HG03439 (cell line): ENCODE data around the gene DCLK1.

ENCODE experiments used
- ATAC-seq: cut with Tn5 transposase; IDR thresholded peaks from one replicate; pipeline ENCODE4 v1.9.1; 2021; ENCODE audit warnings: mild to moderate bottlenecking, moderate library complexity; ENCODE audit not compliant: unreplicated experiment

The DCLK1 gene

DNA sequence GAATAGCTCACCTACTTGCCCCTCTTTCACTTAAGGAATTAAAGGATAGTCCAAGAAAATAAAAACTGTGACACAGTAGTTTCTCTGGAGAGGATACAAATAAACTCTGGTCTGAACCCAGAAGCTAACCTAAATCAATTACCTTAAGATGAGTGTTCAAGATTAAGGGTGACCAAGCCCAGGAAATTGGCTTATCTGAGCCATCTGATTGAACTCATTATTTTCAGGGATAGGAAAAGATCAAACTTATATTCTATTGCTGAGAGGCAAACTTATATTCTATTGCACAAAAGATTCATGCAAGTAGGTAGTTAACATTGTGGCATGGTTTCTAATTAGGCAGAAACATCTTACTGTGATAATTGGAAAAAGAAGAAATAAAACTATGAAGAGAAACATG is 175.1 kb downstream of the DCLK1 start:
- ATAC-seq, result no peak

DNA sequence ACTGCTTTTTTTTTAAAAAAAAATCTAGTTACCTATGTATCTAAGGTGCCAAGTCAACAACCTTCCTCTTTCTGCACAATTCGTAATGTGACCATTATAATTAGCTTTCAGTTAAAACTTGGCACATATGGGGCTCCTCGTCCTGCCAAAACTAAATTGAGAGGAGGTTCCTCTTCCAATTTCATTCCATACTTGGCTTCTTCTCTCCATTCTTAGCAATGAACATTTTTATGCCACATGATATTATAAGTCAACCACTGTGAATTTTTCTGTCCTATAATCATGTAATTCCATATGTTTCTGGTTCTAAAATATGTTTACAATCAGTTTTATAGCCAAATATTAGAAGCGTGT is 177.0 kb downstream of the DCLK1 start:
- ATAC-seq, result no peak

- ATAC-seq, result peak; percentile 73
Observed at GRCh38 chr13:35953537-35954206, 177.5 kb downstream of the DCLK1 start.

GRCh38 chr13:35947315-35947714 is 183.9 kb downstream of the DCLK1 start:
- no peak for ATAC-seq

GRCh38 chr13:35945368-35945767 is 185.8 kb downstream of the DCLK1 start:
- no peak for ATAC-seq

GRCh38 chr13:35941374-35941773 is 189.8 kb downstream of the DCLK1 start:
- no peak for ATAC-seq

DNA sequence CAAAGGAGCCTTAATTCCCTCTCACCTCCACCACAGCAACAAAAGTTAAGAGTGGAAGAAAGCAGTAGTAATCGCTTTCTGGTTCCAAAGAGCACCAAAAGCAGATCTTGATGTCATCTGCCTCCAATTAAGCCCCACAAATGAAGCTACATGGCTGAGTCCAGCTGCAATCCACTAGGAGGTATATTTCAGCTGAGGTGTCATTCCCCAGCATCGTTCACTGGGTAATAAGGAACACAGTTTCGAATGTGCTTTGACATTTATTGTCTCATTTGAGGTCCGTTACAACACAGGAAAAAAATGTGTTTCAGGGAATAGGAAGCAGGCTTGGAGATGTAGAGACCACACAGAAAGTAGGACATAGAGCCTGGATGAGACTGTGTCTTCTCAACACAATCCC is 190.4 kb downstream of the DCLK1 start:
- no peak for ATAC-seq

DNA sequence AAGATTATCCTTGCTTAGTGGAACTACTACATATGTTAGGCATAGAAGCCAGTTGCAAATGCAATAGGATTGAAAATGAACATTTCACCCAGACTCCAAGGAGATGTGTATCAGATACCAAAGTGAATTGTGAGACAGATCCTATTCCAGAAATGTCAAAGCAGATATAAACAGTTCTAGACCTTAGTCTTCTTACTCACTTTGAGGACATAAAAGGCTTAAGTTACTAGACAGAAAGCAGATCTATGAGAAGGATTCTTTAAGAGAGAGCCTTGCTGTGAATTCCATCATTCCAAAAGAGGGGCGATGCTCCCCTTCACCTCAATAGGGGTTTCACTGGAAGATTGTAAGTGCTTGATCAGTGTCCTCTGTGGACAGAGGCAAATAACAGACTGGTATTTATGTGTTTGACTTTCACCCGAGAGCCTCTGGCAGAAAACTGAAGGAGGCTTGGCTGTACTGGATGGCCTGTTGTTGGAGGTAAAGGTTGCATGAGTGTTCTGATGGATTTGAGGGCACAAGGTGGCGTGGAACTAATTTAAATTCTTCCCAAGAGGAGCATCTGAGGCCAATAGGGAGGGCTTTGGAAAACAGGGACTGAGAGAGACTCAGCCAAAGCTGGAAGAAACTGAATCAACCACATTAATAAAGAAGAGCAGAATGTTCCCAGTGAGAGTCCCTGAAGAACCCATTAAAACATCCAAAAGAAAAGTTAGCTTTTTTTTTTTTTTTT is 194.8 kb downstream of the DCLK1 start:
- no peak for ATAC-seq

DNA sequence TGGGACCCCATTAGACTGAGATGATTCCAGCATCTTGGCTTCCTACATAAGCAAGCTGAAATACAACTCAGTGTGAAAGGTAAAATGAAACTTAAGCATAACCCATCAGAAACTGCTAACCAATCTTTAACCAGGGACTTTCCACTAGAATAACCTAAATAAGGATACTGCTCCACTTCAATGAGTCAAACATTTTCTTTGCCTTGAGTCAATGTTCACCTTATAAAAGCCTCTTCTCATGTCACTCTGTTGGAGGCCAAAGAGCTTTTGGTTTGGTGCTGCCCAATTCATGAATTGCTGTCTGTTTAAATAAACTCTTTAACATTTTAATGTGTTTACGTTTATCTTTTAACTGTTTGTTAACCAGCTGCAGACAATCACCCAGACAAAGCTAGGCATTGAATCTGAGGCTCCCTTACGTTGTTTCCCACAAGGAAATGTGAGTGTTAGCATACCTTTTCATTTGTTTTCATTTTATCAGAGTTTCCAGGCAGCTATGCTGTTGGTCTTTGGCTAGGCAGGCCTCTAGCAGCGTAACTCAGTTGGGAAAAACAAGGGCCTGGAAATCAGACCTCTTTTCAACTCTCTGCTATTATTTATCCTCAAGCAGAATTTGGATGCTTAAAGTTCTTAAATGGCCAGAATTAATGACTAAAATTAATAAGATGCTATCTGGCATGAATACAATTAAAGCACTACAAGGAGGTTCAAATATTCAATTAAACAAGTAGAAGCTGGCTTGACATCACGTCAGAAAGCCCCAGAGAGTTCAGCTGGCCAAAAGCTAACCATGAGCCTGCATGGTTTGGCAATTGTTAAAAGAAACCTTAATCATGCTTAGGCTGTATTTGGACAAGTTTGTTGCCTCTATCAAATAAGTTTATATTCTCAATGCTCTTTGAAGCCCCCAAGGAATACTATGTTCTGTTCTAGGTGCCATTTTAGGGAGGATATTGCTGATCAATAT is 200.2 kb downstream of the DCLK1 start:
- ATAC-seq, result peak; percentile 70

GRCh38 chr13:35927567-35928021 is 203.6 kb downstream of the DCLK1 start:
- ATAC-seq, result no peak

- no peak for ATAC-seq
Observed at GRCh38 chr13:35926859-35927530, 204.2 kb downstream of the DCLK1 start.

- ATAC-seq, result no peak
Observed at GRCh38 chr13:35925669-35926068, 205.5 kb downstream of the DCLK1 start.

- no peak for ATAC-seq
Observed at GRCh38 chr13:35923347-35923746, 207.8 kb downstream of the DCLK1 start.

GRCh38 chr13:35920816-35921215 is 210.4 kb downstream of the DCLK1 start:
- ATAC-seq, result no peak

DNA sequence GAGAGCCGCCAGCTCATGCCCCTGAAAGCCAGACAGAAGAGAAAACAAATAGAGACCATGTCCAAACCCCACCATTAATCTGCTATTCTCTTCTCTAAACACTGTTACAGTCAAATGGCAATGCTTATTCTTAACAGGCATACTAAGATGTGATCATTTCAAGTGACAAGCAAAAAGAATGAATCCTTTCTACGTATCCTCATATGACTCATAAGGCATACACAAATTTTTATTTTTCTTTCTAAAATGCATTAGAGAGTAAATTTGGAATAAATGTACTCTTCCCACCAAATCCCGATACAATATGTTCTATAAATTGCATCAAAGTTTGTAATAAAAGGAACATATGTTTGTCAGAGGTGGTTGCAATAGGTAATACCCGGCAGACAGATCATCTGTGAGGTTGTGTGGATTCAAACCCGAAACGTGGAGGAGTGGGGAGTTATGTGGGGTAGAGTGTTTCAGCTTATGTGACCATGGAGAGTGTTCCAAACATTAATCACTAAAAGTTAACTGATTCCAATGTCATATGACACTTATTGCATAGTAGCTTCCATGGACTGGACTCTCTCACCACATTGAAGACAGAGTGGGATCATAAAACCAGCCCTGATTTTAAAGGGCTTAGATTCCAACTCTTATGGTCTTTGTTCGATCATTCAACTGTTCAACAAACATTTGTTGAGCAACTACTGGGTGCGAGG is 213.1 kb downstream of the DCLK1 start:
- peak; percentile 22 for ATAC-seq

DNA sequence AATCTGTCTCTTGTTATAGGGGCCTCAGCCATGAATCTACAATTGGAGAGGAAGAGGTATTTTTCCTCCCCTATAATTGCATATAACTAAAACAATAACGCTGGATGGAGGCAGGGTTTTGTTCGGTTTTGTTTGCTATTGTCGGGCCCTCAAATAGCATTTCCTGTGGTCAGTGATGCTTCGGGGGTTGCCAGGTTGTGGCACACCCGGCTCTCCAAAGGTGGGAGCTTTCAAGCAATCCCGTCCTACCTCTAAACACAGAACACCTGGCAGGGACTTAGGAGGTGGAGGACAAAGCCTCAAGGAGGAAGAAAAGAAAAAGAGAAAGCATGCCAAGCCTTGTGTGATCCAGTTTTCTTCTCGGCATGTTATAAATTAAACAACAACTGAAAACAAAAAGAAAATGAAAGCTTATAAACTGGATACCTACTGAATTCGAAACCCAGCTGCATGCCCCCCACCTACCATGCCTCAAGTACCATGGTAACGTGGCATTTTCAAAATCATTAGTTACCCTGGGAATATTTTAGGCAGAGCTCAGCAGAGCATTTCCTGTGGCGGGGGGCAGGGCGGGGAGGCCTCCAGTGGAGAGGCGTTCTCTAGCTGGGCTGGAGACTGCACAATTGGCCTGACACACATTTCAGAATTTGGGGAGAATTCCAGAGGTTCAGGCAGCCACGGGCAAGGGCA is 213.8 kb downstream of the DCLK1 start:
- peak; percentile 58 for ATAC-seq

- no peak for ATAC-seq
Observed at GRCh38 chr13:35916146-35916545, 215.0 kb downstream of the DCLK1 start.

DNA sequence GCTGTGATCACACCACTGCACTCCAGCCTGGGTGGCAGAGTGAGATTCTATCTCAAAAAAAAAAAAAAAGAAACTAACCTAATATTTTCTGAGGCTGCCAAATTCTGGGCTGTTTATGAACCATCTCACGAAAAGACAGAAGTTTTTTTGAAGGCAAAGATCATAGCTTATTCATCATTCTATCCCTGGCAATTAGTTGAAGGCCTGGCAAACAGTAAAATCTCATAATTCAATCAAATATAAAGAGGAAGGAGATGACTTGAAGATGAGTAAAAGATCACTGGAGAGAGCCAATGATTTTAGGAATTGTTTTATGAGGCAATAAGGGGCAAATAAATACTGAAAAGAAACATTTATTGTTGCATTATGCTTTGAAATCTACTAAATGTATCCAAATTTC is 216.5 kb downstream of the DCLK1 start:
- no peak for ATAC-seq

GRCh38 chr13:35912841-35913240 is 218.3 kb downstream of the DCLK1 start:
- no peak for ATAC-seq
